Stimulated activated CD4-positive, alpha-beta T cell treated with anti-CD3 and anti-CD28 coated beads, Interleukin-4, amount 100 ng/mL, for 24 hours (primary cell): ENCODE results near the gene TMC7.

Experiments
- DNase-seq: peaks from one replicate; pipeline ENCODE4 v3.0.0-alpha.2; 2020

The TMC7 gene

DNA sequence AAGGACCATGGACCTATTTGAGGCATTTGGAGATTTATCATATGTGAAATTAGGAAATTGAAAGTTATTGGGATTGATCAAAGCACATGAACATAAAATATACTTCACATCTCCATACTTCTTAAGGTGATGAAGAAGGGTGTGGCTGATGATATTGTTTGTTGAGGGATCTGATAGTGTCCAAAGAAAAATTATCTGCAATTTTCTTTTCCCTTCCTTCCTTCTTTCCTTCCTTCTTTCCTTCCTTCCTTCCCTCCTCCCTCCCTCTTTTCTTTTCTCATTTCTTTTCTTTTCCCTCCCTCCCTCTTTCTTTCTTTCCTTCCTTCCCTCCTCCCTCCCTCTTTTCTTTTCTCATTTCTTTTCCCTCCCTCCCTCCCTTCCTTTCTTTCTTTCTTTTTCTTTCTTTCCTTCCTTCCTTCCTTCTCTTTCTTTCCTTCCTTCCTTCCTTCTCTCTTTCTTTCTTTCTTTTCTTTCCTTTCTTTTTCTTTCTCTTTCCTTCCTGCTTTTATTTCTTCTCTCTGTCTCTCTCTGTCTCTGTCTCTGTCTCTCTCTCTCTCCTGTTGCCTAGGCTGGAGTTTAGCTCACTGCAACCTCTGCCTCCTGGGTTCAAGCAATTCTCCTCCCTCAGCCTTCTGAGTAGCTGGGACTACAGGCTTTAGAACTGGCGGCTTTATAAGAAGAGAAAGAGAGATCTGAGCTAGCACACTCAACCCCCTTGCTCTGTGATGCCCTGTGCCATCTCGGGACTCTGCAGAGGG is 109.1 kb downstream of the TMC7 start:
- no peak for DNase-seq

DNA sequence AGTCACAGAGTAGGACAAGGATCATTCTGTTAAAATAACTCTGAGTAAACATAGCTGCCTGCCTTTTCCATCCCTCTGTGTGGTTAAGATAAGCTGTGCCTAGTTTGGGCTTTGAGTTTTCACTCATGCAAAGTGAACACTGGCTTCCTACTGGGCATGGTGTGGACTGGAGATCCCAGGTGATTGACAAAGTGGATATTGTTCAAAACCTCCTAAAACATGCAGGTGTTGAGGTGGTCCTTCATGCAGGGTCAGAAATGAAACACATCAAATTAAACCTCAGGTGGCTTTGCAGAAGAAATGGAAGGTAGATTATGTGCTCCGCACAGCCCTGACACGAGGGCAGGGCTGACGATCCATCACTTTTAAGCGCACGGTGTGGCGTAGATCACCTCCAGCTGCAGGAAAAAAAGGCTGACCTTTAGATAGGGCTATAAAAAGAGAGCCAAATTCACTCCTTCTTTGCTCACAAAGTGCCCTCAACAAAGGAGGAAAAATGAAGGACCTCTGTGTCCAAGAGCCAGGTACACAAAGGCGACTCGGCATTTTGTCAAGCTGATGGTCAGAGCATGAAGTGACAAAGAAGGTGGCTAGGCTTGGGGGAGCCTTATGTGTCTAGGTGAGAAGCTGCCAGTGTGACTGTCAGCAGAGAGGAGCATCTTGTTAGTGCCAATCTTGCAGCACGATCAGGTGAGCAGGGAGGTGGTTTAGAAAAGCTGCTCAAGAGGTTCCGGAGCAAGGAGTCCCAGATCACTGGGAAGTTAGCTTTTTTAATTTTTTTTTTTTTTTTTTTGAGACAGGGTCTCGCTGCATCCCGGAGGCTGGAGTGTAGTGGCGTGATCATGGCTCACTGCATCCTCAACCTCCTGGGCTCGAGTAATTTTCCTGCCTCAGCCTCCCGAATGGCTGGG is 110.2 kb downstream of the TMC7 start:
- no peak for DNase-seq

DNA sequence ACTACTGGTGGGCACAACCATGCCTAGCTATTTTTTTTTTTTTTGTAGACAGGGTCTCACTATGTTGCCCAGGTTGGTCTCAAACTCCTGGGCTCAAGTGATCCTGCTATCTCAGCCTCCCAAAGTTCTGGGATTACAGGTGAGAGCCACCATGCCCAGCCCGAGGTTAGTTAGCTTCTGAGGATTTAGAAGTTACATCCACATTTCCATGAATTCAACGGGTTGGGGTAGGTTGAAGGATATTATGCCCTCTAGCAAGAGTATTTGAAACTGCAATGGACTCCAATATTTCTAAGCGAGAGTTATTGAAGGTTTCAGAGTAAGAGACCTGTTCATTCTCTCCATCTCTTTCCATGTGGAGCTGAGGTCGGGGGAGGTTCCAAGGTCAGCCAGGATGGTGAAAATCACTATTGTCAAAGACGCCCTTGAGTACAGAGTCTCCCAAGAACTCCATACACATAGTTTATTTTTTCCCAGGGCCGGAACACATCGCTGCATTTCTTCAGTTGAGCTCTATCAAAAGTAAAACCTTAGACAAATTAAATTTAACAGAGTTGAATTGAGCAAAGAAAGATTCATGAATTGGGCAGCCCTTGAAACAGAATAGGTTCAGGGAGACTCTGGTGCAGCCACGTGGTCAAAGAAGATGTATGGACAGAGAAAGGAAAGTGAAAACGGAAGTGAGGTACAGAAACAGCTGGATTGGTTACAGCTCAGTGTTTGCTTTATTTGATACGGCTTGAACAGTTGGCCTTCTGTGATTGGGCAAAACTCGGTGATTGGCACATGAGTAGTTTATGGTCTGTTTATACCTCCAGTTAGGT is 111.0 kb downstream of the TMC7 start:
- no peak for DNase-seq

DNA sequence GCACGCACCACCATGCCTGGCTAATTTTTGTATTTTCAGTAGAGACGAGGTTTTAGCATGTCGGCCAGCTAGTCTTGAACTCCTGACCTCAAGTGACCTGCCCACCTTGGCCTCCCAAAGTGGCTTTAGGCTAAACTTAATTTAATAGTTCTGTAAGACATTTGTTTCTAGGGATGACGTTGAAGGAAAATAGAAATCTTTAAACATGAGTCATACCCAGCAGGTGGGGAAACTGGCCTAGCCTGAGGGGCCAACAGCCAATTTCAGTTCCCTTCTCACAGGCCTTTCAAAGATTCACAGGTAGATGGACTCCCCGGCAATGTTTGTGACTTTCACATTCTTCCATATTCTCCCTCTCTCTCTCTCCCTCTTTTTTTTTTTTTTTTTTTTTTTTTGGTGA is 111.9 kb downstream of the TMC7 start:
- DNase-seq: no peak

DNA sequence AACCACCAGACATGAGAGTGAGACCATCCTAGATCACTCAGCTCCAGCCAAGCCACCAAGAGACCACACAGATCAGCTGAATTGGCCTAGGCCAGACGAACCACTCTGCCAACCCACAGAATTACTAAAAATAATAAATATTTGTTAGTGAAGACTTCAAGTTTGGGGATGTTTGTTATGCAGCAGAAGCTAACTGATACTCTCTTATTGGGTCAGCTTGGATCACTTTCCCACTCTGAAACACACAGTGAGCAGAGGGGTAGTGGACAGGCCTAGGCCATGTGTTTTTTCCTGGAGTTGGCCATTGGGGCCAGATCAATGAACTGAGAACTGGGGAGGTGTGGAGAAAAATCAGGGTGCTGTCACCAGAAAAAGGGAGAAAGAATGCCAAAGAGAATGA is 114.4 kb downstream of the TMC7 start:
- DNase-seq: no peak

DNA sequence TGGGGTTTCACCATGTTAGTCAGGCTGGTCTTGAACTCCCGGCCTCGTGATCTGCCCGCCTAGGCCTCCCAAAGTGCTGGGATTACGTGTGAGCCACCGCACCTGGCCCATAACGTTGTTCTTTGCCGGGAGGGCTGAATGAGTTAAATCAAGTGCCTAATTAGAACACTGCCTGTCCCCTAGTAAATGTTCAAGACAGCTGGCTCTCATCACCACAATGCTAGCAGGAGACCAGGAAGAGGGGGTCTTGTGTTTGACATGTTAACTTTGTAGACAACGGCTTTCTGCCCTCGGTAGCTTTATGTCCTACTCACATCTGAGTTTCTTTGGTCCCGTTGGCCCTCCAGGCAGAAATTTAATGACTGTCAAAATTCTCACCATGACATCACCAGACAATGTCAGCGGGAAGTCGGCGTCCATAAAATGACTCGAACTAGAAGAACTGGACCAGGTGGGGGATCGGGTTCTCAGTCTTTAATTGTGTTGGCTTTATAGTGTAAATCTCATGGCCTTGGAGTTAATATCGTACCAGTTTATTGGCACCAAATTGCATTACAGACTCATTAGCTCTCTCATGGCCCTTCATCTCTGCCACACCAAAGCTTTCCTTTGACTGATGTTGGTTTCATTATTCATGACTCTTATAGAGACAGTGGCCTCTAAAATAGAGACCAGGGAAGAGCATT is 118.6 kb downstream of the TMC7 start:
- DNase-seq: no peak

DNA sequence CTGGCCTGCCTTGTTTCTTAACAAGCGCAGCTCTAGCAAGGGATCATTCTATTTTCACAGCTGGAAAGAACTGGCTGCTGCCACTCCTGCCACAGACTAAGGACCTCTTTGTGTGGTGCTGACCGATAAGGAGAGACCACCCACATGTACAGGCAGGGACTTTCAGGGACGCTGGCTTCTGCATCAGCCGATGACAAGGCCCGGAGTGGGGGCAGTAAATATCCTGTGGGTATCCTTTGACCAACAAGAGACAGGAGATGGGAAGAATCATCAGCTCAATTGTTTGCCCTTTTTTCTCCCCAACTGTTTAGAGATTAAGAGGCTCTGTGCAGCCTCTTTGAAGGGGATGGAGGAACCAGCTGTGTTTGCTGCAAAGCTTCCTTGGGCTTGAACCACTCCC is 120.9 kb downstream of the TMC7 start:
- DNase-seq: no peak

DNA sequence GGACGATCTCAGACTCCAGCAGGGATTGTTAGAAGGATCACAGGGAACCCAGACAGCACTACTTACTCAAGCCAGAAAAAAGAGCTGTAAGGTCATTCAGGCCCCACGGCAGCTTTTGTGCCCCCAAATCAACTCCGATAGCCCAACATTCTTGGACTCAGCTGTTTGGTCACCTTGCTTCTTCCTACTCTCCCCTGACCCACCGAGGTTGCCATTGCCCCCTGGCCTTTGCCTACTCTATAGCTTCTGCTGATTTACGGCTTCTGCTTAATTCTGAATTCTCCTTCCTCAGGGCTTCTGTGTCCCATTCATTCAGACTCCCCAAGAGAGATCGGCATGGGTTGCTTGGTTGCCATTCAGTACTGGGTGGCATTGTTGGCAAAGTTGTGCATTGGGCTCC is 121.4 kb downstream of the TMC7 start:
- no peak for DNase-seq

DNA sequence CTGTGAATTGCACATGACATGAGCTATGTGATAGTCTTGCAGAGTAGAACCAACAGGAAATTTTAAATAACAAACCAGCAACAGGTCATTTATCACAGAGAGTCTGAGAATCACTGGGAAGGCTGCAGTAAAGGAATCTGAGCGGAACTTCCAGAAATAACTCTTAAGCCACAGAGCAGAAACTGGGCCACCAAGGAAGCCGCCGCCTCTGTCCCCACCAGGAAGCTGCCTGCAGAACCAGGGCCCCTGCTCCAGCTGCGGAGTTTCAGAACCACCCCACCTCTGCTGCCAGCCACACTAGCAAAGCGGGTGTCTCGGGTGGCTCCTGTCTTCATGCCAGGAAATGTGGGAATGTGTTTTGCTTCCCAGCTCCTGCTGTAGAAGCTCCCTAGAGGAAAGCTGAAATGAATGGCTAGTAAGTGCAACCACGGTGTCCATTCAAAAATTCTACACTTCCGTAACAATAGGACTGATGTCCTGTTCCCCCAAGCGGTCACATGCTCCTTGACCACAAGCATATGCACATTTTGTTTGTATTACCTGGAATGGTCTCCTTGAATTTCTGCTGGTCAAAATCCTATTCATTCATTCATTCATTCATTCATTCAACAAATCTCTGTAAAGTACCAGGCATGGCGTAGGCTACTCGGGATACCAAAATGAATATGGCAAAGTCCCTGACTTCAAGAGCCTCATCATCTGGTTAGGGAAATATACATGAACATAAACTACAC is 122.3 kb downstream of the TMC7 start:
- DNase-seq: no peak

DNA sequence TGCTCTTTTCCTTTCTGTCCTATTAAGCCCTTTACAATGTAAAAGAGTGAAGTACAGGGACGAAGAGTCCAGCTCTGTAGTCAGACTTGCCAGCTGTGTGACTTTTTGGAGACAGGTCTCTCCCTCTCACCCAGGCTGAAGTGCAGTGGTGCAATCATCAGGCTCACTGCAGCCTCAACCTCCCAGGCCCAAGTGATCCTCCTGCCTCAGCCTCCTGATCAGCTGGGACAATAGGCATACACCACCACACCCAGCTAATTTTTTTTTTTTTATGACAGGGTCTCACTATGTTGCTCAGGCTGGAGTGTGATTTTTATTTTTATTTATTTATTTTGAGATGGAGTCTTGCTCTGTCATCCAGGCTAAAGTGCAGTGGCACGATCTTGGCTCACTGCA is 122.9 kb downstream of the TMC7 start:
- DNase-seq: no peak

DNA sequence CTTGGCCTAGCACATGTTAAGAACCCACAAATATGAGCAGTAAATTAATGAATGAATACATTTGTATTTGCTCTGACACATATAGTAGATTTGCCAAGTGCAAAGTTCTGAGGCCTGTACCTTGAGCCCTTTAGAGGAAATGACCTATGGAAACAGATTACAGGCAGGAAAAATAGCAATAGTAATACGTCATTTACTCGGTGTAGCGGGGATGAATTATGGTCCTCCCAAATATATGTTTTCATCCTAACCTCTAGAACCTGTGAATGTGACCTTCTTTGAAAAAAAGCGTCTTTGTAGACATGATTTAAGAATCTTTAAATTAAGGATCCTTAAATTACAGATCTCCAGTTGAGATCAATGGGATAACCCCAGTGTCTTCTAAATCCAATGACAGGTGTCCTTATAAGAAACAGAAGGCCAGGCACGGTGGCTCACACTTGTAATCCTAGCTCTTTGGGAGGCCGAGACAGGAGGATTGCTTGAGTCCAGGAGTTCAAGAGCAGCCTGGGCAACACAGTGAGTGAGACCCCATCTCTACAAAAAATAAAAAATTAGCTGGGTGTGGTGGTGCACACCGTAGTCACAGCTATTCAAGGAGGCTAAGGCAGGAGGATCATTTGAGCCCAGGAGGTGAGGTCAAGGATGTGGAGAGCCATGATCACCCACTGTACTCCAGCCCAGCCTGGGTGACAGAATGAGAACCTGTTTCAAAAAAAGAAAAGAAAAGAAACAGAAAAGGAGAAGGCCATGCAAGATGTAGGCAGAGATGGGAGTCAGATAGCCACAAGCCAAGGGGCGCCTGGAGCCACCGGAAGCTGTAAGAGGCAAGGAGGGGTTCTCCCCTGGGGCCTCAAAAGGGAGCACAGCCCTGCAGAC is 124.9 kb downstream of the TMC7 start:
- no peak for DNase-seq

DNA sequence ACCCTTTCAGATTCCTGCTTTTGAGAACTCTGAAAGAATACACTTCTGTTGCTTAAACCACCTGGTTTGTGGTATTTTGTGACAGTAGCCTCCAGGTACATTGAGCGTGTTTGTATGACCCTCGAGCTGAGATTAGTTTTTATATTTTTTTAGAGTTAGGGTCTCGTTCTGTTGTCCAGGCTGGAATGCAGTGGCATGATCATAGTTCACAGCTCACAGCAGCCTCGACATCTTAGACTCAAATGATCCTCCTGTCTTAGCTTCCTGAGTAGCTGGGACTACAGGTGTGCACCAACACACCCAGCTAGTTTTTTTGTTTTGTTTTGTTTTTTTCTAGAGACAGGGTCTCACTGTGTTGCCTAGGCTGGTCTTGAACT is 125.5 kb downstream of the TMC7 start:
- DNase-seq: no peak

DNA sequence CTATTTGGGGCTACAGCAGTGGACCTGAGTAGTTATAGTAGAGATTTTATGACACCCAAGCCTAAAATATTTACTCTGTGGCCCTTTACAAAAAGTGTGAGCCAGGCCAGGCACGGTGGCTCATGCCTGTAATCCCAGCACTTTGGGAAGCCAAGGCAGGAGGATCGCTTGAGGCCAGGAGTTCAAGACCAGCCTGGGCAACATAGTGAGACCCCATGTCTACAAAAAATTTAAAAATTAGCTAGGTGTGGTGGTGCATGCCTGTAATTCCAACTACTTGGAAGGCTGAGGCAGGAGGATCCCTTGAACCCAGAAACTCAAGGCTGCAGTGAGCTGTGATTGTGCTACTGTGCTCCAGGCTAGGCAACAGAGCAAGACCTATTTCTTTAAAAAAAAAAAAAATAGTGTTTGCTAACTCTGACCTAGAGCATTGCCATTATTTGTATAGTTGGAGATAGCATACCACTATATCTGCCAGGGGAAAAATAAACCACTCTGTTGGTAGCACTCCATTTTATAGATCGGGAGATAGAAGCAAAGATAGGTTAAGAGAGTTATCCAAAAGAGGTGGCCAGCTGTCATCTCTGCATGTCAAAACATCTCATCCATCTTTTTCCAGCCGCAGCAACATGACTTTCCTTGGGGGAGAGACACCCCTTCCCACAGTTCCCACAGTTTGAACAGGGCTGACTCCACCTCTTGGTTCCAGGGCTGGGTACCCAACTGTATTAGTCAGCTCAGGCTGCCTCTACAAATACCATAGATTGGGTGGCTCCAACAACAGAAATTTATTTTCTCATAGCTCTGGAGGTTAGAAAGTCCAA is 127.0 kb downstream of the TMC7 start:
- no peak for DNase-seq

DNA sequence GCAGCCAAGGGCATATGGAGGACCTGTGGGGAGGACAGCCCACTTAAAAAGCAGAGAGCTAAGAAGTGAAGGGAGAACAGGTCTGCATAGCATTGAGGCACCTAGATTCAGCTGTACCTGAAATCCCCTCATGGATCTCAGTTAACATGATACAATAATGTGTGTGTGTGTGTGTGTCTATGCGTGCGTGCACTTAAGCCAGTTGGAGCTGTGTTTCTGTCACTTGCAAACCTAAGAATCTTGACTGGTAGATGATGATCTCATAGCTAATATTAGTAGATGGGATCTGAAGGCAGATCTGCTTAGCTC is 128.3 kb downstream of the TMC7 start:
- DNase-seq: no peak
